Measurements from ENCODE around the gene SUGP1.

GRCh38 chr19:19342086-19343015, 22.0 kb upstream of the SUGP1 start:
- TF ChIP-seq EZH2 (IDR thresholded peaks at IDR 0.05; ENCODE audit: insufficient read depth, low read length), result no peak
- TF ChIP-seq CTCF (IDR thresholded peaks at IDR 0.05; ENCODE audit: insufficient read depth, low read depth, low read length), result peak; percentile 66

All from astrocyte (in vitro differentiated cells and primary cell).